Retinal pigment epithelial cell (primary cell): ENCODE data around the gene ZC3HAV1.

Experiments used
- DNase-seq: peaks from one replicate; pipeline ENCODE4 v3.0.0-alpha.2; 2010; ENCODE audit warnings: low read depth
- H3K4me3 ChIP-seq: 2 replicates; pipeline ENCODE4 v1.5.1; 2011; ENCODE audit warnings: mild to moderate bottlenecking, low read length, control low read depth, moderate library complexity
- CTCF ChIP-seq: conservative IDR thresholded peaks from 2 replicates; pipeline ENCODE4 v1.5.1; 2011; ENCODE audit warnings: low read depth, low read length, control low read depth, inconsistent platforms

The ZC3HAV1 gene

GRCh38 chr7:139051655-139052054 is 57.9 kb downstream of the ZC3HAV1 start:
- TF ChIP-seq CTCF, result no peak
- DNase-seq, result no peak
- no peak overlapping the region for H3K4me3 ChIP-seq

GRCh38 chr7:139049936-139050335 is 59.6 kb downstream of the ZC3HAV1 start:
- TF ChIP-seq CTCF, result no peak
- H3K4me3 ChIP-seq, result no peak overlapping the region
- DNase-seq, result no peak

- no peak for DNase-seq
- H3K4me3 ChIP-seq, result no peak overlapping the region
- no peak for TF ChIP-seq CTCF
Measured at GRCh38 chr7:139049111-139049510, 60.4 kb downstream of the ZC3HAV1 start.

- no peak for TF ChIP-seq CTCF
- DNase-seq, result no peak
- H3K4me3 ChIP-seq, result no peak overlapping the region
Measured at GRCh38 chr7:139047970-139048369, 61.5 kb downstream of the ZC3HAV1 start.

GRCh38 chr7:139046143-139046542 is 63.4 kb downstream of the ZC3HAV1 start:
- TF ChIP-seq CTCF, result no peak

GRCh38 chr7:139044813-139045794 is 64.4 kb downstream of the ZC3HAV1 start:
- DNase-seq, result no peak
- no peak overlapping the region for H3K4me3 ChIP-seq
- no peak for TF ChIP-seq CTCF

More at GRCh38 chr7:139046143-139046542, 63.4 kb downstream of the ZC3HAV1 start:
- no peak overlapping the region for H3K4me3 ChIP-seq
- DNase-seq, result no peak
